ENCODE results near the gene PTPRA.

The PTPRA gene

GRCh38 chr20:2851086-2851485 lies 22.2 kb upstream of the PTPRA start:
- DNase-seq, result no peak

GRCh38 chr20:2858591-2858990 lies 14.7 kb upstream of the PTPRA start:
- DNase-seq, result no peak

DNA sequence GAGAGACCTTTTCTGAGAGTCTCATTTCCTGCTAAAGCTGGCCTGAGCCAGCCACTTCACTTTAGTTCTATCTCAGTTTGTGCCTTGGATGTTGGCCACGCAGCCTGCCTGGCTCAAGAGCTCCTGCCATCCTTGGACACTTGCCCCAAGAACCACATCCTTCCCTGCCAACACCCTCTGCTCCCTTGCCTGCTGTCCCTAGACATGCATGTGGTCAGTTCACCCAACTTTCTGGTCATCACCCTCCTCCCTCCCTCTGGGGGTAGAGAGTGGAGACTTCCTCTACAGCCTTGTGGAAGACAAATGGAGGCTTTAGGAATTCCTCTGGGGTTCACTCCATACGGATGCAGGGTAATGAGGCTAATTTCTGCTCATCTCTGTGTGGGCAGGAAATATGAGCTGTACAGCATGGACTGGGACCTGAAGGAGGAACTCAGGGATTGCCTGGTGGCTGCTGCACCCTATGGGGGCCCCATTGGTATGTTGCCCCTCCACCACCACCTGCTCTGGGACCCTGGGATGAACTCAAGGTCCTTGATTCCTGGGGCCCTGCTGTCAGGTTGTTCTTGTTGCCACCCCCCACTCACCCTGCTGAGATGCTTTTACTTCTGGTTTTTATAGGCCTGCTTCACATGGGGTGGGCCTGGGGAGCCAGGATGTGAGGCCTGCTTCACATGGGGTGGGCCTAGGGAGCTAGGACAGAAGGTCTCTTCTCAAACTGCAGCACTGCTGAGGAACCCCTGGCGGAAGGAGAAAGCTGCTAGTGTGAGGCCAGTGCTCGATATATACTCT lies 13.8 kb upstream of the PTPRA start:
- DNase-seq, result no peak

GRCh38 chr20:2864626-2865025 lies 8.7 kb upstream of the PTPRA start:
- no peak for DNase-seq

DNA sequence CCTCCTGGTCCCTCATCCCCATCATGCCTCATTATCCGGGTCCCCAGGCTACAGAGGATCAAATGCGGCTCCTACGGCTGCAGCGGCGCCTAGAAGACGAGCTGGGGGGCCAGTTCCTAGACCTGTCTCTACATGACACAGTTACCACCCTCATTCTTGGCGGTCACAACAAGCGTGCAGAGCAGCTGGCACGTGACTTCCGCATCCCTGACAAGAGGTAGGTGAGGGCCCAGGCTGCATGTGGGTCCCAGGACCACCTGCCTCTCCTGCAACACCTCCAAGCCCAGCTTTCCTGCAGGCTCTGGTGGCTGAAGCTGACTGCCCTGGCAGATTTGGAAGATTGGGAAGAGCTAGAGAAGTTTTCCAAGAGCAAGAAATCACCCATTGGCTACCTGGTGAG lies 8.2 kb upstream of the PTPRA start:
- no peak for DNase-seq

GRCh38 chr20:2865630-2866029 lies 7.7 kb upstream of the PTPRA start:
- DNase-seq, result no peak

GRCh38 chr20:2866236-2866635 lies 7.0 kb upstream of the PTPRA start:
- no peak for DNase-seq

DNA sequence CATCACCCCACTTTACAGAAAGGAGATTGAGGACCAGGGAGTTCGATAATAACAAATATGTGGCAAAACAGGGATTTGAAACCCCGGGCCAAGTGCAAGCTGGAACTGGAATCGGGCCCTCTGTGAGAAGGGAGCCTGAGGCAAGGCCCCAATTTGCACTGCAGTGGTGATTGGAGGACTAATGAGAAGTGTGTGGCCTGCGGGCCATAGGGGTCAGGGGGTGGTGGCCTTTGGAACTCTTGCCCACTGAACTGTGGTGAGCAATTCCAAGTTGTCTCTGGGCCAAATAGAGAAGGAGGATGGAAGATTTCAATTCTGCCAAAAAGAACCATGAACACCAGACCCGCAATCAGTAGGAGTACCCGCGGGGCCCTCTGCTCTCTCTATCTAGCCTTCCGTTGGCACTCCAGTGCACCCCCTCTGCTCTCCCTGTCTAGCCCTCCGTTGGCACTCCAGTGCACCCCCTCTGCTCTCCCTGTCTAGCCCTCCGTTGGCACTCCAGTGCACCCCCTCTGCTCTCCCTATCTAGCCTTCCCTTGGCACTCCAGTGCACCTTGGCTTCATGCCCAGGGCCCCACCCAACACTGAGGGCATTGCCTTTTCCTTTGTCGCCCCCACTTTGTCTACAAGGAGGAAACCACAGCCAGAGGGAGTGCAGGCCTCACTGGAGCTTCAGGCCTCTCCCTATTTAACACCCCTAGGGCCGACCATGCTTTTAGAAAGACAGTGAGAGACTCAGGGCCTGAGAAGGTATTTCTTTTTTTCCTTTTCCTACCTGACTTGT lies 6.0 kb upstream of the PTPRA start:
- no peak for DNase-seq

- DNase-seq, result no peak
These were observed 3.9 kb upstream of the PTPRA start for GRCh38 chr20:2869381-2869780.

DNA sequence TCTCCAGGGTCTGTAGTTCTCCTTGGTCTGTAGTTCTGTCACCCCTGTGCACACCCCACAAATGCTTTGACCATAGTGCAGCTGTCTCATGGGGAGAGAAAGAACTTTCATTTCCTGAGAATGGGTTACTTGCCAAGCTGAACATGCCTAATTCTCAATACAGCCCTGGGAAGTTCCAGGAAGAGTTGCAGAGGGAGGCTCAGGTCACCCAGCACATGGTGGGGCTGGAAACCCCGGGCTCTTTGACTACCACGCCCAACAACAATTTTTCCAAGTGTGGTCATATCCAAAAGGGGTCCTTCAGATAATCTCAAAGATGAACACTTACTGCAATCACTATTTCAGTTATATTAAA lies 2.2 kb upstream of the PTPRA start:
- DNase-seq, result no peak

DNA sequence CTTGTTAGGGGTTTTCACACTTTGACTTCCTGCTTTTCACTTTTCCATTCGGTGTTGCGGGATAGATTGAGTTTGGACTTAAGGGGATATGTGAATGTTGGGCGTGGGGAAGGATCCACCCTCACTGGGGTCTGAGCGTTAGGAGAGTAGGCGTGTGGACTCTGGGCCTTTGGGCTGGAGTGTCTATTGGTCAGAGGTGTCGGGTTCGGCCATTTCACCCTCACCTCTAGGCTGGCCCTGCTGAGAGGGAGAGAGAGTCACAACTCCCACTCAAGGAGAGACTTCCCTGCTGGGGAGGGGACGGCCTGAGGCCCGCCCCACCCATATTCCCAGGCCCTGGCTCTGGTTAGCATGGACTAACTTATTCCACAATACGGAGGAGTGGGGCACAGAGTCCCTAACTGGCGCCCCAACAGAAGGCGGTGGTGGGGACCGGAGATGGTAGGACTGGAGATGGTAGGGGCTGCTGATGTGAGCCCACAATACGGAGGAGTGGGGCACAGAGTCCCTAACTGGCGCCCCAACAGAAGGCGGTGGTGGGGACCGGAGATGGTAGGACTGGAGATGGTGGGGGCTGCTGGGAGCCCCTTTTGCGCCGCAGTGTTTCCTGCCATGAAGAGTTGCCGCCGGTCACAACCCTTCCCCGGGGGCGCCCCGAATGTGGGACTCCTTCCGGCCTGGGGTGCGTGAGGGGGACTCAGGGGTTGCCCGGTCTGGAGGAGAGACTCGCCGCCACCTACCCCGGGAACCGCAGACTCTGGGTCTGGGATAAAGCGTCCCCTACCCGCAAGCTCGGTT lies 1.4 kb upstream of the PTPRA start:
- DNase-seq, result no peak

- DNase-seq, result peak; percentile 31
These were observed 747 bp upstream of the PTPRA start for GRCh38 chr20:2872459-2873009.

GRCh38 chr20:2873747-2874041 lies 413 bp downstream of the PTPRA start:
- peak; percentile 20 for DNase-seq

DNA sequence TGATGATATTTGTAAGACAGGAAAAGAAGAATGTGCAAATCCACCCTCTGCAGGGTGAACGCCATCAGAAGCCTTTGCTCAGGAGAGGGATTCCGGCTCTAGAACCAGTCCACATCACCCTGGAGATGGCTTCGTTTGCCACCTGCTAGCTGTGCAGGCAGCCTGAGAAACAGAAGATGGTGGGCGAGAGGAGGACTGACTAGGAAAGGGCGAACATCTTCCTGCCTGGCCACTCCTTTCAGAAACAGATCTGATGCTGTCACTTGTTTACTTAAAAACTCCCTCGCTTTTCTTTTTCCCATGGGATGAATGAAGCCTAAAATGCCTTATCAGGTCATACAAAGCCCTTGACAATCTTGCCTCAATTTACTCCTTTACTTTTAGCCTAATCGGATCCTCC lies 1.2 kb downstream of the PTPRA start:
- peak; percentile 2 for DNase-seq

DNA sequence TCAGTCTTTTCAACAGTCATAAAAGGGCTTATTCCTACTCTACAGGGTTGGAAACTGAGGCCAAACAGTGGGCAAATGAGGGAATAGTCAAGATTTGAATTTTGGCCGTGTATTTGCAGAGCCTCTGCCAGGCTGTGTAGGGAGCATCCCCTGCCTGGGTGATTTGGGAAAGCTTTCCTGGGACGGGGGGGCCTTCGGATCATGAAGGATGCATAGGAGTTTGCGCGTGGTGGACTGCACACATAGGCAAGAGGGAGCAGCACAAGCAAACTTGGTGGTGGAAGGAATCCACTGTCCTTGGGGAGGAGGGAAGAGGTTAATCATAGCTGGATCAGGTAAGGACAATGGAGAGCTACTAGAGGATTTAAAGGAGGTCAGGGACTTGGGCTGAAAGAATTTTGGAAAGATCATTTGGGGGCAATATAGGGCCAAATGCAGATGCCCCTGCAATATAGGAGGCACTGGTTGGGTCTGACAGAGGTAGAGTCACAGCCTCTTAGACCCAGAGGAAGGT lies 2.5 kb downstream of the PTPRA start:
- DNase-seq, result no peak

DNA sequence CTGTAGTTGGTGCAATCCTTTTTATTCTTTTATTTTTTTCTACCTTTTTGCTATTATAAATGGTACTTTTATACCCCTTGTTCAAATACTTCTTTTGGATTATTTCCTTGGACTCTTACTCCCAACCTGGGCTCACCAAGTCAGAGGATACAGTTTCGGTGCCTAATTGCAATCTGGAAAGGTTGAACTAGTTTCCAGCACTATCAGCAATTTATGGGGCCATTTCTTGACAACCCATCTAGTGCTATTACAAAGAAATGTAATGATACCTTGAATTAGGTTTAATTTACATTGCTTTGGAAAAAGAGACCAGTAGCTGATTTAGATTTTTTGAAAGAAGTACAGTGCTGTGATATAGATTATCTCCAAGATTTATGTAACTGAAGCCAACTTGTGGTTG lies 5.2 kb downstream of the PTPRA start:
- no peak for DNase-seq

- DNase-seq, result no peak
These were observed 5.9 kb downstream of the PTPRA start for GRCh38 chr20:2879146-2879545.

DNA sequence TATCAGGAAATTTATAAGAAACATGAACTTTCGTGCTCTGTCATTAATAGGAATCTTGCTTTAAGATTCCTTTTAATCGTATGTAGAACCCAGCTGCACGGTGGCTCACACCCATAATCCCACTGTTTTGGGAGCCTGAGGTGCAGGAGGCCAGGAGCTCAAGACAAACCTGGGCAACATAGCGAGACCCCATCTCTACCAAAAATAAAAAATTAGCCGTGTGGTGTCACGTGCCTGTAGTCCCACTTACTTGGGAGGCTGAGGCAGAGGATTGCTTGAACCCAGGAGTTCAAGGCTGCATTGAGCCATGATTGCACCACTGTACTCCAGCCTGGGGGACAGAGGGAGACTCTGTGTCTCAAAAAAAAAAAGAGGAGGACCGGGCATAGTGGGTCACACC lies 7.4 kb downstream of the PTPRA start:
- no peak for DNase-seq

- DNase-seq, result no peak
These were observed 10.7 kb downstream of the PTPRA start for GRCh38 chr20:2883726-2884637.

DNA sequence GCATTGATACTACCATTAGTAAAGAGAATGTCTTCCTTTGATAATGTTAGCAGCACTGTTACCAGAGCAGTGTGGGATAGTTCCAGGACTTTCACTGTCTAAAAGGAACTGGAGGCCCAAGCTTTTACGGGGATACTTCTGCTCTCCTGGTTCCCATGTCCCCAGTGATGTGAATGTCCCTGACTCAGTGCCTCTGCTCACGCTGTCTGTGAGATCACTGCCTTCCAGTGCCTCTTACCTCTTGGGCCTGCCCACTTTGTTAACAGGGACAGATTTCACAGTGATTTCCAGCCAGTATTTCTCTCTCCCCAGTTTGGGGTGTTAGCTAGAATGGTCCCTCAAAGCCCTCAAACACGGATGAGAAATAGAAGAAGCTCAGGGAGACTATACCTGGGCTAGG lies 14.4 kb downstream of the PTPRA start:
- DNase-seq, result no peak

GRCh38 chr20:2888224-2888955 lies 15.1 kb downstream of the PTPRA start:
- no peak for DNase-seq

DNA sequence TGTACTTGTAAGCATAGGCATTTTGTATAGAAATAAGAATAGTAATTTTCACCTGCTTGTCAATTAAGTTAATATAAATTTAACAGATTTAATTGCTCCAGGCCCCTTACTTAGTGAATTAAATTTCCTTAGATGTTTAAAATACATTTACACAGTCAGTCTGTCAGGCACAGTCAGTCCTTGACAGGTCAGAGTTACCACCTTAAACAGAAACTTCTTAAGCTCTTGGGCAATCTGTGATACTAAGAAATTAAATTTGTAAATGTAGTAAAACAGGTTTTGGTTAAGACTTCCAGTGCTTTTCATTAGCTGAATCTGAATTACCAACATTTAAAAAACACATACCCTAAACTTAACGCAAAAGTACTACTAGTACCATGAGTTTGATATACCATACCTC lies 15.9 kb downstream of the PTPRA start:
- no peak for DNase-seq

All from DMS79 treated with DMSO at 0.1 percent for 48 hours (cell line).